Mononuclear cell (primary cell): Measurements from ENCODE around the gene PLA2G2D. TPM values are rescaled to one million over a fixed set of nuclear protein-coding genes. Genes with fewer than 3 reads are reported as not detected.

ENCODE experiments used
- H3K27me3 ChIP-seq: 2 replicates; pipeline ENCODE4 v1.6.0; 2011; ENCODE audit warnings: low read length, control low read depth; ENCODE audit not compliant: insufficient read depth
- H3K4me1 ChIP-seq: 2 replicates; pipeline ENCODE4 v1.5.1; 2011; ENCODE audit warnings: mild to moderate bottlenecking, low read length, control low read depth; ENCODE audit not compliant: insufficient read depth
- H3K4me3 ChIP-seq: 2 replicates; pipeline ENCODE4 v1.5.1; 2011; ENCODE audit warnings: mild to moderate bottlenecking, low read length, moderate library complexity
- H3K9me3 ChIP-seq: 2 replicates; pipeline ENCODE4 v1.5.1; 2011; ENCODE audit warnings: low read depth, mild to moderate bottlenecking, control low read depth, low read length
- total RNA-seq: library from RNA; depleted of rRNA; stranded (reverse); fragments of >200 nt; gene quantifications from one replicate; pipeline ENCODE4 v1.2.3, GENCODE V29; 2012

Gene PLA2G2D
- total RNA-seq, 1 donor, result not detected

- no peaks in the 10 kb centered on the region for H3K9me3 ChIP-seq
- peaks cover 21% of the 10 kb centered on the region for H3K4me1 ChIP-seq
- no peak overlapping the region for H3K4me3 ChIP-seq
- no peaks in the 10 kb centered on the region for H3K27me3 ChIP-seq
These were observed 30.4 kb upstream of the PLA2G2D start for GRCh38 chr1:20149601-20150325.

GRCh38 chr1:20148571-20149500, 29.5 kb upstream of the PLA2G2D start:
- H3K4me3 ChIP-seq, result no peak overlapping the region

GRCh38 chr1:20147846-20148570, 28.7 kb upstream of the PLA2G2D start:
- Histone ChIP-seq H3K9me3 (no peaks in the 10 kb centered on the region), H3K27me3 (no peaks in the 10 kb centered on the region), H3K4me3 (no peak overlapping the region), H3K4me1 (peaks cover 10% of the 10 kb centered on the region)

More at GRCh38 chr1:20148571-20149500, 29.5 kb upstream of the PLA2G2D start:
- H3K4me1 ChIP-seq, result peaks cover 13% of the 10 kb centered on the region
- no peaks in the 10 kb centered on the region for H3K9me3 ChIP-seq
- H3K27me3 ChIP-seq, result no peaks in the 10 kb centered on the region

GRCh38 chr1:20143734-20144565, 24.6 kb upstream of the PLA2G2D start:
- Histone ChIP-seq H3K9me3 (no peaks in the 10 kb centered on the region), H3K4me3 (no peak overlapping the region), H3K4me1 (no peaks in the 10 kb centered on the region), H3K27me3 (no peaks in the 10 kb centered on the region)

- no peaks in the 10 kb centered on the region for H3K9me3 ChIP-seq
- no peak overlapping the region for H3K4me3 ChIP-seq
- no peaks in the 10 kb centered on the region for H3K4me1 ChIP-seq
- H3K27me3 ChIP-seq, result no peaks in the 10 kb centered on the region
These were observed 24.0 kb upstream of the PLA2G2D start for GRCh38 chr1:20143318-20143717.

- H3K9me3 ChIP-seq, result no peaks in the 10 kb centered on the region
- no peak overlapping the region for H3K4me3 ChIP-seq
These were observed 22.8 kb upstream of the PLA2G2D start for GRCh38 chr1:20142001-20142710.

GRCh38 chr1:20141466-20141865, 22.1 kb upstream of the PLA2G2D start:
- Histone ChIP-seq H3K27me3 (no peaks in the 10 kb centered on the region), H3K4me1 (no peaks in the 10 kb centered on the region), H3K9me3 (no peaks in the 10 kb centered on the region), H3K4me3 (no peak overlapping the region)

More at GRCh38 chr1:20142001-20142710, 22.8 kb upstream of the PLA2G2D start:
- no peaks in the 10 kb centered on the region for H3K4me1 ChIP-seq
- H3K27me3 ChIP-seq, result no peaks in the 10 kb centered on the region

- no peaks in the 10 kb centered on the region for H3K27me3 ChIP-seq
- no peaks in the 10 kb centered on the region for H3K4me1 ChIP-seq
- H3K9me3 ChIP-seq, result no peaks in the 10 kb centered on the region
- H3K4me3 ChIP-seq, result no peak overlapping the region
These were observed 21.7 kb upstream of the PLA2G2D start for GRCh38 chr1:20141001-20141400.

GRCh38 chr1:20139776-20140612, 20.7 kb upstream of the PLA2G2D start:
- H3K4me1 ChIP-seq, result no peaks in the 10 kb centered on the region
- H3K9me3 ChIP-seq, result no peaks in the 10 kb centered on the region
- H3K27me3 ChIP-seq, result no peaks in the 10 kb centered on the region
- H3K4me3 ChIP-seq, result no peak overlapping the region

GRCh38 chr1:20138961-20139550, 19.7 kb upstream of the PLA2G2D start, which contains the start of gene PLA2G2F:
PLA2G2F (plus strand) TSS chr1:20139323; CDS start chr1:20139428, 105 bp downstream.
- H3K9me3 ChIP-seq, result no peaks in the 10 kb centered on the region
- no peaks in the 10 kb centered on the region for H3K27me3 ChIP-seq
- no peak within 1 kb of the TSS for H3K4me3 ChIP-seq
- H3K4me1 ChIP-seq, result no peaks in the 10 kb centered on the region

GRCh38 chr1:20138346-20138745, 19.0 kb upstream of the PLA2G2D start:
- Histone ChIP-seq H3K27me3 (no peaks in the 10 kb centered on the region), H3K9me3 (no peaks in the 10 kb centered on the region), H3K4me1 (no peaks in the 10 kb centered on the region), H3K4me3 (no peak overlapping the region)

- H3K4me3 ChIP-seq, result no peak overlapping the region
- no peaks in the 10 kb centered on the region for H3K27me3 ChIP-seq
- no peaks in the 10 kb centered on the region for H3K4me1 ChIP-seq
- no peaks in the 10 kb centered on the region for H3K9me3 ChIP-seq
These were observed 18.3 kb upstream of the PLA2G2D start for GRCh38 chr1:20137604-20138003.

- H3K4me3 ChIP-seq, result no peak overlapping the region
- H3K27me3 ChIP-seq, result no peaks in the 10 kb centered on the region
- H3K4me1 ChIP-seq, result no peaks in the 10 kb centered on the region
- no peaks in the 10 kb centered on the region for H3K9me3 ChIP-seq
These were observed 17.7 kb upstream of the PLA2G2D start for GRCh38 chr1:20137055-20137454.
